Lower lobe of right lung (tissue), 2 donors: ENCODE data around the gene MPZL3. TPM values are rescaled to one million over a fixed set of nuclear protein-coding genes. Genes with fewer than 3 reads are reported as not detected.

Experiments used
- ATAC-seq, 2 donors: fragments of 200-7000 bp; cut with Tn5 transposase; one replicate each; pipeline ENCODE4 v1.9.1; 2020 to 2022; ENCODE audit warnings: mild to moderate bottlenecking in 2 of 2, moderate library complexity in 2 of 2
- DNase-seq: peaks from one replicate; pipeline ENCODE4 v3.0.0-alpha.2; 2020
- H3K27ac ChIP-seq: fragments of 200-600 bp; one replicate; pipeline ENCODE4 v1.8.0; 2022
- H3K27me3 ChIP-seq: fragments of 200-600 bp; one replicate; pipeline ENCODE4 v1.8.0; 2022; ENCODE audit warnings: low read depth
- H3K36me3 ChIP-seq: fragments of 200-600 bp; one replicate; pipeline ENCODE4 v1.8.0; 2022; ENCODE audit warnings: mild to moderate bottlenecking
- H3K4me1 ChIP-seq: fragments of 200-600 bp; one replicate; pipeline ENCODE4 v1.8.0; 2022
- H3K4me3 ChIP-seq: fragments of 200-600 bp; one replicate; pipeline ENCODE4 v1.8.0; 2022; ENCODE audit warnings: mild to moderate bottlenecking
- H3K9me3 ChIP-seq: fragments of 200-600 bp; one replicate; pipeline ENCODE4 v1.8.0; 2022
- CTCF ChIP-seq: fragments of 200-600 bp; IDR thresholded peaks from one replicate; pipeline ENCODE4 v1.8.0; 2022; ENCODE audit warnings: antibody characterized with exemption, mild to moderate bottlenecking
- intact Hi-C: fragments of 100-400 bp; cut with DNase I; formaldehyde crosslinking; loops from one replicate; pipeline ENCODE4 v1.11.0; 2022
- long read RNA-seq: library from polyadenylated mRNA; unstranded; transcript quantifications from one replicate; pipeline ENCODE4 v2.0.0, GENCODE V29; 2021
- total RNA-seq: library from RNA; stranded (reverse); fragmentation: NEBNext Ultra II Directional; extraction: Animal tissue kit (Norgen Biotek cat#: 25700); gene quantifications from one replicate; pipeline ENCODE4 v1.2.1, GENCODE V29; 2021
- donor health status: DM: no; HTN: yes; CAD: no; lungs with severe emphysema.

MPZL3 gene
- 12.8 TPM for total RNA-seq
- long read RNA-seq, transcript MPZL3-201 (6 exons, 3,968 nt), result major isoform, 8 of 12 reads
- long read RNA-seq, partial matches to known transcripts, result 1 of 12 reads
- long read RNA-seq, other reads (novel, unspliced or antisense), result 2 of 12 reads

GRCh38 chr11:118251858-118252652 is at the start of gene MPZL3:
MPZL3 (minus strand) TSS chr11:118252365; CDS start chr11:118252294, 71 bp downstream.
- Histone ChIP-seq H3K9me3 (no peaks in the 10 kb centered on the region), H3K4me3 (peak within 1 kb of the TSS; percentile 63), H3K36me3 (peaks cover 14% of the 10 kb centered on the region), H3K4me1 (peaks cover 23% of the 10 kb centered on the region), H3K27me3 (no peaks in the 10 kb centered on the region), H3K27ac (peak within 1 kb of the TSS; percentile 94)
- TF ChIP-seq CTCF, result no peak
- DNase-seq (peak; percentile 89), ATAC-seq (peak; percentile 91 to 93)
- intact Hi-C loops, result no loop called here

- no peak for DNase-seq
- Histone ChIP-seq H3K4me1 (no peaks in the 10 kb centered on the region), H3K36me3 (no peaks in the 10 kb centered on the region), H3K4me3 (no peak overlapping the region), H3K9me3 (no peaks in the 10 kb centered on the region), H3K27ac (no peak overlapping the region), H3K27me3 (no peaks in the 10 kb centered on the region)
- intact Hi-C loops, result no loop called here
- no peak for TF ChIP-seq CTCF
- ATAC-seq, result no peak
These were observed 49.5 kb upstream of the MPZL3 start for GRCh38 chr11:118301600-118302195.

GRCh38 chr11:118295815-118296454 is 43.8 kb upstream of the MPZL3 start:
- DNase-seq (no peak), ATAC-seq (peak; percentile 60 to 73)

GRCh38 chr11:118295199-118295598 is 43.0 kb upstream of the MPZL3 start:
- Histone ChIP-seq H3K4me3 (no peak overlapping the region), H3K36me3 (no peaks in the 10 kb centered on the region), H3K27me3 (no peaks in the 10 kb centered on the region), H3K9me3 (no peaks in the 10 kb centered on the region), H3K4me1 (peaks cover 5% of the 10 kb centered on the region), H3K27ac (no peak overlapping the region)
- intact Hi-C loops, result no loop called here
- DNase-seq (no peak), ATAC-seq (no peak)
- no peak for TF ChIP-seq CTCF

More at GRCh38 chr11:118295815-118296454, 43.8 kb upstream of the MPZL3 start:
- no peak overlapping the region for H3K27ac ChIP-seq
- no peaks in the 10 kb centered on the region for H3K36me3 ChIP-seq
- H3K27me3 ChIP-seq, result no peaks in the 10 kb centered on the region
- intact Hi-C loops, result no loop called here
- H3K4me3 ChIP-seq, result no peak overlapping the region
- TF ChIP-seq CTCF, result peak; percentile 55
- no peaks in the 10 kb centered on the region for H3K9me3 ChIP-seq
- H3K4me1 ChIP-seq, result peaks cover 3% of the 10 kb centered on the region

- intact Hi-C loops, result loop anchor here (5.0 kb wide), 1 partner anchor 97 kb away; no protein-coding TSS in a partner anchor
These were observed 41.9 kb upstream of the MPZL3 start for GRCh38 chr11:118294053-118294452.

More at GRCh38 chr11:118294053-118294452, 41.9 kb upstream of the MPZL3 start:
- no peak for DNase-seq
- Histone ChIP-seq H3K9me3 (no peaks in the 10 kb centered on the region), H3K27ac (no peak overlapping the region), H3K4me1 (peaks cover 5% of the 10 kb centered on the region), H3K36me3 (no peaks in the 10 kb centered on the region), H3K4me3 (no peak overlapping the region), H3K27me3 (no peaks in the 10 kb centered on the region)
- no peak for TF ChIP-seq CTCF
- no peak for ATAC-seq
